HL-60/S4 (cell line): ENCODE results near the gene EPSTI1.

ENCODE experiments used
- in situ Hi-C: fragments of 300-500 bp; cut with MboI; formaldehyde crosslinking; loops from 2 replicates; pipeline ENCODE4 v1.14.3; 2022; ENCODE audit warnings: low sequenced_read_pairs

Gene EPSTI1

GRCh38 chr13:42971691-42972347 lies 20.2 kb downstream of the EPSTI1 start:
- in situ Hi-C loops: no loop called here

DNA sequence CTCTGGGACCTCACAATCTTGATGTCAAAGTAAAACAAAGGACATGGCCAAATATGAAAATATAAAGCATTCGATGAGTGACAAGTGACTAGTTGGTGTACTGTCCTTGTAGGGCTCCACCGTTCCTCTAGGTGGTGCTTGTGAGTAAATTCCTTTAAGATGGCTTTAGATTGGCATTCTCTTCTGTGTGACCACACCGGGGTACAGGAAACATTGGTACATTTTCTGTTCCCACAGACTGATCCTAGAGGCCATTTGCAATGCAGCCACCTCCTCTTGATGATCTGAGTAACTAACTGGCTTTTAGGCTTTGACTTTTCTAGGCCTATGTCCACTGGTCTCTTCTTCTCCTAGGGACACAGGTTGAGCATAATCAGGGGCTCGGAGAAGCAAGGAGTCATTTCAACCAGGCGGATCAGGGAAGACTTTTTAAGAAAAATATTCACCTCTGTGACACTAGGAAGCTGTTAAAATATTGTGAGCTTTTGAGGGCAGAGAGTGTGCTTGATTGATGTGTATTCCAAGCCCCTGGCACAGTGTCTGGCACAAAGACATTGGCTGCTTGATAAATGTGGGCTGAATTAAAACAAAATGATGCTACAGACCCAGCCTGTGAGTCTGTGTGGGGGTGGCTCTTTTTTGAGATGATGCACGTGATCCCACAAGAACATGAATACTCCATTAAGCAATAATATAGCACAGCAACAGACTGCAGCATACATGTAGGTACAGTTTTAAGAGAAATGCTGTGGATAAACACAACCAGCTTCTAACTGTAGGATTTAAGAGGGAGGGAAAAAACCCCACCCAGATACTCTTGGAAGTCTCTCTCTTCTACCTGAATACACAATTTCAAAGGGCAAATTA lies 21.0 kb downstream of the EPSTI1 start:
- in situ Hi-C loops: no loop called here

DNA sequence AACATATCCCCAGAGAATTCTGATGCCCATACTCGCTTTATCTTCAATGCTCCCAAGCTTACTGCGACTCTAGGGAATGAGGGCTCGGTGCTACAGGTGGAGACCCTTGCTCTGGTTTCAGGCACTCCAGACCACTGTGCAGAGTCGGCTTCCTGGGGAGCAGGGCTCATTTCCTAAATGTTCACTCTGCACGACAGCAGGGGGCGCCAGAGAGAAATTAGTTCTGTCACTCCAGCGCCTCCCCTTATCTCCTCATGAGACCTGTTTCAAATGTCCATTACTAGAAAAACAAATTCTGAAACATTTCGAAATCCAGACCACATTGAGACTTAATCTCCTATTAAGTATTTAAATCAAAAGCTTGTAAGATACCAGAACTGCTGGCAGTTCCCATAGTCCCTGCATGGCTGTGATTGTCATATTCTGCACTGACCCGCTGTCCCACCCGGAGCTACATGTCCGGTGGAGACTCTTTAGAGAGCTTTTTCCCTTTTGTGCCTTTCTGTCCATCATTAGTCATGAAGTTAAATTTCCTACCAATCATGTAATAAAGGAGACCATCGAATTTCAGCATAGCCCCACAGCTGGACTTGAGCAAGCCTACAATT lies 22.4 kb downstream of the EPSTI1 start:
- in situ Hi-C loops: no loop called here

DNA sequence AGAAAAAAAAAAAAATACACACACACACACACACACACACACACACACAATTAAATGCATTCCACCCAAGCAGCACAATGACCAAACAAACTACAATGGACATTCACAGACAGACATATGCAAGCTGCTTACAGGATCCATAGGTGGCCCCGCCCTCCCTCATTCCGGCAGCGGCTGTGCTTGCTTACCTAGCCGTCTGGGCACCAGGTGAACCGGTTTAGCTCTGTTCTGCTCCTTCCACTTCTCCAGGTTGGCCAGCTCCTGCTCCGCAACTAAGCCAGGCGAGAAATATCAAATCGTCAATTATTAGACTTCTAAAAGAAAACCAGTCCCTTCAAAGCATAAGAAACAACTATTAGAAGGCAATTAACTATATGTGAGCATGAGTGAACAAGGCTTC lies 23.1 kb downstream of the EPSTI1 start:
- in situ Hi-C loops: no loop called here

DNA sequence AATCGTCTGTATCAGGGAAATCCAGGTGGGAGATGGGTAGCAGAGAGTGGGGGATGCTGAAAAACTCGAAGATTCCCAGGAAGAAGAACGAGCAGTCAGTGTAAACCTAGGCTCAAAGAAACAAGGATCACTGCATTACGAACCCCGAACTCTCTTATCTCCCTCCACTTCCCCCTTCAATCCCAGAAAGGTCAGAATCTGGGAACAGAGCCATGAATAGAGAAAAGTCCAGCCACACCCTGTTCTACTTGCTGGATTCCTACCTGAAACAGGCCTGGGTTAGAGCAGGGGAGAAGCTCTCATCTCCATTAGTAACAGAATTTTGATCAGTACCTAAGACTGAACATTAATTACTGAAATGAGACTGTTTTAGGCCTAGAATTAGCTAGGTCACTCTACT lies 24.4 kb downstream of the EPSTI1 start:
- in situ Hi-C loops: no loop called here

GRCh38 chr13:42965281-42965680 lies 26.8 kb downstream of the EPSTI1 start:
- in situ Hi-C loops: no loop called here

DNA sequence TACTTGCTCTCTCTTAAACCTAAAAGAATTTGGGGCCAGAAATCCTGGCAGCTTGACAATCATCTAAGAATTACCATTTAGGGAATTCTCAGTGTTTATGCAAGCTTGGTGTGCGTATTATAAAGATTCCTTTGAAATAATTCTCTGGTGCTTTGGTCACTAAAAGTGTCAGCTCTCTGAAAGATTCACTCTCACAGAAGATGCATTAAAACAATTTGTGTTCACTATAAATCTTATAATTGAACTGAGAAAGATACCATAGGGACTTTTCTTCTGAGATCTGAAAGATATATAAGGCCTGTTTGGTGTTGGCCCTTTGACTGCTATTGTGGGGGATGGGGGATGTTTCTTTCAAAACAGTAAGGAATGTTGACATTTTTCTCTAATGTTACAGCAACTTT lies 27.3 kb downstream of the EPSTI1 start:
- in situ Hi-C loops: no loop called here

GRCh38 chr13:42959615-42960014 lies 32.4 kb downstream of the EPSTI1 start:
- in situ Hi-C loops: no loop called here

DNA sequence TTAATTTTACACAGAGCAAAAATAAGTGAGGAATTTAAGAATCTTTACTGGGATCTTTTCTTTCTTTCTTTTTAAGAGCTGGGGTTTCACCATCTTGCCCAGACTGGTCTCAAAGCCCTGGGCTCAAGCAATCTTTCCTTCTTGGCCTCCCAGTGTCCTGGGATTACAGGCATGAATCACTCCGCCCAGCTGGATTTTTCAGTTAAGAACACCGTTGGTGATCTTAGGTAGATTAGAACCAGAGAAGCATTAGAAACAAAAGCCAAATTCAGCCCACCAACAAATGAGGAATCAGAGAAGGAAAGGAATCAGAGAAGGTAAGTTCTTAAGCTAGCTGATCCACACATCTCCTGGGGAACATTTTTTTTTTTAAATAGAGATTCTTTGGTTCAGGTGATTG lies 34.2 kb downstream of the EPSTI1 start:
- in situ Hi-C loops: no loop called here

GRCh38 chr13:42950181-42950580 lies 41.9 kb downstream of the EPSTI1 start:
- in situ Hi-C loops: no loop called here

GRCh38 chr13:42947925-42948324 lies 44.1 kb downstream of the EPSTI1 start:
- in situ Hi-C loops: no loop called here

DNA sequence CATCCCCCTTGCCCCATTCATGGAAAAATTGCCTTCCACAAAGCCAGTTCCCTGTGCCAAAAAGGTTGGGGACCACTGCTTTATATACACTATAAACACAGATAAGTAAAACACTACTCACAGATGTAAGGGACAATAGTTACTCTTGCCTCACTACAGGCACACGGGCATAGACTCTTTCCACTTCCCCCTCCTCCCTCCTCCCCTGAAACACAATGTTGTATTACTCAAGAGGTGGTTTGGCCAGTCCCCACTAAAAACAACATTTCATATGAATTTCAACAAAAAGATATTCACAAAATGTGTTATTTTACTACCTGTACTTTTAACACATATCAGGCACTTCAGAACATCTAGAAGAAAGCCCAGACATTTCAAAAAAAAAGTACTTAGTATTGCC lies 45.1 kb downstream of the EPSTI1 start:
- in situ Hi-C loops: no loop called here

GRCh38 chr13:42929886-42930535 lies 62.0 kb downstream of the EPSTI1 start:
- in situ Hi-C loops: no loop called here

- in situ Hi-C loops: no loop called here
Observed at GRCh38 chr13:42926555-42926954, 65.5 kb downstream of the EPSTI1 start.

DNA sequence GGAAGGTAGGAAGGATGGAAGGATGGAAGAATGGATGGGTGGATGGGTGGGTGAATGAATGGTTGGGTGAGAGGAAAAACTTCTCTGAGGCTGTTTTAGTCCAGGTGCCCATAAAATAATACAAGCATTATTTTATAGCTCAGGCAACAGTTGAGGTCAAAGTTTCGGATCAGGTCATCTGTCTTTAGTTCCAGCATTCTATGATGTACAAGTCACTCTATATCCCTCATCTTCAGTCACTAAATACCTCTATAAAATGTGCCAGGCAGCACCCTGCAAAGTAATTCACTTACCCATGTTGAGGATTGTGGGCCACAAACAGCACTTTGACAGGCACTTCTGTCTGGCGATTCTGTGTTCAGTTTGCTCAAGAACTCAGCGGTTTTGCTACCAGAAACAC lies 66.0 kb downstream of the EPSTI1 start:
- in situ Hi-C loops: no loop called here

DNA sequence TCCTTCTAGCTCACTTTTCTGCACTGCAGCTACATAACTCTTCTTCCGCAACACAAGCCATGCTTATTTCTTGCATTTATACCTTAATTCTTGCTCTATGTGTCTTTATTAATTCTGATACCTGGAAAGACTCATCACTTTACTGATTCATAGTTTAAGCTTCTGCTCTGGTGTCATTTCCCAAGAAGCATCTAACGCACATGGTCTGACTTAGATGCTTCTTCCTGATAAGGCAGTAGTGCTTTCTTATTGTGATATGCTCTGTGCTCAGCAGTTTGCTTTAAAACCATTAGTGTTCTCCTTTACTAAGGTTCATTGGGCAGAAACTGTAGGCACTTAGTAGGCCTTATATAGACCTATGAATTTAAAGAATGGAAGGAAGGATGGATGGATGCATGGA lies 66.4 kb downstream of the EPSTI1 start:
- in situ Hi-C loops: no loop called here

DNA sequence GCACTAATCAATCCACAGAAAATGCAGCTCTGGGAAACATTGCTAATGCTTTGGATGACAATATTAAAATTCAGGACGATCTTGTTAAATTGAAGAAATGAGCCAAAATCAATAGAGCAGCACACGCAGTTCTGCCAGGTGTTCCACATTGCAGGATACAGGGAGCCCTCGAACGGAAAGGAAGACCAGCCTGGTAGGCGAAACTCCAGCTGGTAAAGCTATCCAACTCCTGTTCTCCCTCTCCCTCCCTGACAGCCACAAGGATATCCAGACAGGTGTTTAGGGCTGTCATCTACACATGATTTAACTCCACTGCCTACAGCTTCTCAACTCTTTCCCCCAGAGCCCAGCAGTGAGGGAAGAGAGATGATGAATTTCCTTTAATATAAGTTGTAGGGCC lies 67.7 kb downstream of the EPSTI1 start:
- in situ Hi-C loops: no loop called here

DNA sequence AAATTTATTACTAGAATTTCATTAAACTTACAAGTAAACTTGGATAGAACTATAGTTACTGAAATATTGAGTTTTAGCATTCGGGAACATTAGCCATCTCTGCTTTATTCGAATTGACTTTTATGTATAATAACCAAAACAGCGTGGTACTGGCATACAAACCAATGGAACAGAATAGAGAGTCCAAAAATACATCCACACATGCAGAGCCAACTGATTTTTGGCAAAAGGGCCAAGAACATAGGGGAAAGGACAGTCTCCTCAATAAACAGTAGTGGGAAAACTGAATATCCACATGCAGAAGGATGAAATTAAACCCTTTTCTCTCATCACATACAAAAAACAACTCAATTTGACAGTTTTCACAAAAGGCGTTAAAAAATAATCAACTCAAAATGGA lies 84.3 kb downstream of the EPSTI1 start:
- in situ Hi-C loops: no loop called here

DNA sequence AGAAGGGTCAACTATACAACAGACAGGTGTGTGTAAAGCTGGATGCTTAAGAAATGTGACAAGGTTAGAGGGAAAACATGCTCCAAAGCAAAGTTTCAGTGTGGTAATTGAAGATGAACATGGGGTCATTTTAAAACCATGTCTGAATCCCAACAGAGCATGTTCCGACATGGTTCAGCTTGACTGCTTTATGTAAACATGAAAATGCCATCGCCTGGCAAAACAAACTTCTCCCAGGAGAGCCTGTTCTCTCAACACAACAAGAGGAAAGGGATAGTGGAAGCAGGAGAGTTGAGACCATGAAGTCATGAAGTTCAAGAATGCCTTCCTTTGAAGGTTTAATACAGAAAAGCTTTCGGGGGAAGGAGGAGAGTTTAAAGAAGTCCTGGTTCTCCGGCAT lies 85.8 kb downstream of the EPSTI1 start:
- in situ Hi-C loops: no loop called here

- in situ Hi-C loops: no loop called here
Observed at GRCh38 chr13:42905579-42905978, 86.5 kb downstream of the EPSTI1 start.

- in situ Hi-C loops: no loop called here
Observed at GRCh38 chr13:42899266-42899665, 92.8 kb downstream of the EPSTI1 start.

DNA sequence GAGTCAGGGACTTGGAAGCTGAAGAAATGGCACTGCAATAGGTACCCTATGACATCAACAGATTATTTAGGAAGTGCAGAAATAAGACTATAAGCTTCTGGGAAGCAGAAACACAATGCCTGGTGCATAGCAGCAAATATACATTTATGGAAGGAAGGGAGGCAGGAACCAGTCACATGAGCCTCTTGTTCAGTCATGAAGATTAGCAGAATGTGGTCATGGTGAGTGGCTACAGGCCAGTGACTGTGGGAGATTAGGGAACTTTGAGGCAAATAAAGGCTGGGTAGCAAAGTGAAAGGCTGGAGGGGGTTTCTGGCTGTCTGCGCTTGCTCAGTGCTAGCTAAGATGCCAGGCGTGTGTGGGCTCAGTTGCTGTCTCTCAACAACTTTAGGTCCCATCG lies 96.3 kb downstream of the EPSTI1 start:
- in situ Hi-C loops: no loop called here
